SW 1271 (cell line): ENCODE results near the gene APPL2.
"Not testable (repeated sequence)": the region's sequence is repeated elsewhere in the genome, so short reads cannot be mapped to it uniquely, and the experiment has no call there.

Source experiments
- DNase-seq, 2 experiments: peaks; one replicate each; lab custom pipeline; 2025; lab: John Stamatoyannopoulos, UW

Gene APPL2

DNA sequence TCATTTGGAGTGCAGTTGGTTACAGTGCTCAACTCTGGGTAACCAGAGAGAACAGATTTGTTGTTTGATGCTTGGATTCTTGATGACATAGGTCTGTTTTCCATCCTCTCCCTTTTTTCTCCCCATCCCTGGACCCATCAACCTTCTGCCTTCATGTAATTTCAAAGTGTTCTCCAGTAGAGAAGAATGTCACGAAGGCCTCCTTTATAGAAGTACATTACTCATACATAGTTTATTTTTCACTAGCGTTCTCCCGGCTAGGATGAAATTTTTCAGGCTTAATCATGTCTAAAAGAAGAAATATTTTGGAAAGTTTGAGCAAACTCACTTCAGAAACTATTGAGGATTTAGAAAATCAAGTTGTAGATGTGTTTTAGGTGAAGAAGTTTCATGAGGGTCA lies 20.9 kb upstream of the APPL2 start:
- DNase-seq, result peak in 1 of 2 experiments; percentile 22

DNA sequence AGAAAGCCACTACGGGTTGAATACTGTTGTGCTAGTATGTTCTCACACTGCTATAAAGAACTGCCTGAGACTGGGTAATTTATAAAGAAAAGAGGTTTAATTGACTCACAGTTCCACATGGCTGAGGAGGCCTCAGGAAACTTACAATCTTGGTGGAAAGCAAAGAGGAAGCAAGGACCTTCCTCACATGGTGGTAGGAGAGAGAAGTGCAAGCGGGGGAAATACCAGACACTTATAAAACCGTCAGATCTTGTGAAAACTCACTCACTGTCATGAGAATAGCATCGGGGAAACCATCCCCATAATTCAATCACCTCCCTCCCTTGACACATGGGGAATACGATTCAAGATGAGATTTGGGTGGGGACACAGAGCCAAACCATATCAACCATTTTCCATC lies 20.5 kb upstream of the APPL2 start:
- not testable (repeated sequence) for DNase-seq

DNA sequence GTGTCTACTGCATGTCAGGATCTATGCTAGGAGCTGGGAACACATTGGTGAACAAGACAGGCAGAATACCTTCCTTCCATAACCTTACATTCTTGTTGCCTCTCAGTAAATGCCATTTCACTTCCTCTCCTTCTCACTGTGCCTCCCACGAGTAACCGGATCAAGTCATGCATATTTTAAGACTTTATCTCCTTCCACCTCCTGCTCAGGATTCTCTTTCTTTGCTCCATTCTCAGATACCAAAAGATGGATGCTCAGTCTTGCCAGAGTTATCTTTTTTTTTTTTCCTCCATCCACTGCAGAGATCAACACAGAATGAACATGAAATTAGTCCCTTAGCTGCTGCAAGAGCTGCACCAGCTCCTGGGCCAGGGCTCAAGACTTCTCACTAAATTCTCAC lies 20.0 kb upstream of the APPL2 start:
- DNase-seq, result no peak

- DNase-seq, result peak in 1 of 2 experiments; percentile 63
Measured at GRCh38 chr12:105253866-105254513, 18.0 kb upstream of the APPL2 start.

DNA sequence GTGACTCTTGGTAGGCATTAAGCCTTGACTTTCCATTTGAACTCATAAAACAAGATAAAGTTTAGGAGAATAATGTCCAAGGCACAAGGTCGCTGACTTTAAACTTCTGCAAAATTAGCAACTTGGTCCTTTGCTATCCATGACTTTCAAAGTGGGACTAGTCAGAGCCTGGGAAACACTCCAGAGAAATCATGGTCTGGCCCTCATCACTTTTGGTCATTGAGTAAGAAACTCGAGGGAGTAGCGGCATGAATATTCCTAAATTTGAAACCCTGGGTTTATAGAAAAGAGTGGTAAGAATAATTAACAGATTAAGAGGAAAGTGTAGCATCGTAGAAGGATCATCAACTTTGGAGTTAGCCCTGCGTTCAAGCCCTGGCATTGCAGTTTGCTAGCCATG lies 16.9 kb upstream of the APPL2 start:
- DNase-seq, result no peak

- DNase-seq, result not testable (repeated sequence)
Measured at GRCh38 chr12:105245776-105246427, 9.9 kb upstream of the APPL2 start.

GRCh38 chr12:105245291-105245690 lies 9.3 kb upstream of the APPL2 start:
- DNase-seq, result no peak

GRCh38 chr12:105240228-105240627 lies 4.3 kb upstream of the APPL2 start:
- DNase-seq, result no peak

DNA sequence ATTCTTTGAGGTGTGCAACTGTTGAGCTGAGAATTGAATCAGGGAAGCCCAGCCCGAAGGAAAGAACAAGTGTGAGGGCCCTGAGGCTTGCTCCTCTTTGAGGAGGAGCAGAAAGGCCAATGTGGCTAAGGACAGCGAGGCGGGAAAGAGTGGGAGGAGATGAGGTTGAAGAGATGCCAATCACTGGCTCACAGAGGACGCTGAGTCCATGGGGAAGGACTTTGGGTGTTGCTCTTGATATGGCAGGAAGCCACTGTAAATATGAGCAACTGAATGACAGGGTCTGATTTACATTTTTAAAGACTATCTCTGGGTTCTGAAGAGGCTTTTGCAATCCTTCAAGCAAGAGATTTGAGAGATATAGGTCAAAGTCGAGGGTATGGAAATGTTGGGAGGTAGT lies 3.3 kb upstream of the APPL2 start:
- DNase-seq, result no peak

- no peak for DNase-seq
Measured at GRCh38 chr12:105237666-105238065, 1.7 kb upstream of the APPL2 start.

- peak in 1 of 2 experiments; percentile 24 for DNase-seq
Measured at GRCh38 chr12:105235281-105235731, 668 bp downstream of the APPL2 start.

DNA sequence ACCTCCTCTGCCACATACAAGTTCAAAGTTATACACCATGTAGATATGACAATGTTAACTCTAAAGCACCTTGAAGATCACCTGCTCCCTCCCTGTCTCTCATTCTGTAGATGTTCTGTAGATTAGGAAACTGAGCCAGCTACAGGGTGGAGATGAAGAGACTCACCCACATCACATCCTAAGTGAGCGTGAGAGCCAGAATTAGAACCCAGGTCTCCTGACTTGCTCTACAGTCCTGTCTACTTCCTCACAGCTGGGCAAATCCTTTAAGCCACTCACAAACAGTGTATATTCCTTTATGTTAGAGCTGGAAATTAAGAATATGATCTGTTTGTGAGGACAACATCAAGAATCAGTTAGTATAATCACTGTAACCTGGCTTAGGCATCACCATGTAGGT lies 1.8 kb downstream of the APPL2 start:
- DNase-seq, result no peak

GRCh38 chr12:105233041-105233905 lies 2.7 kb downstream of the APPL2 start:
- DNase-seq, result no peak

- DNase-seq, result no peak
Measured at GRCh38 chr12:105231396-105231795, 4.6 kb downstream of the APPL2 start.

GRCh38 chr12:105229371-105229770 lies 6.6 kb downstream of the APPL2 start:
- DNase-seq, result no peak

DNA sequence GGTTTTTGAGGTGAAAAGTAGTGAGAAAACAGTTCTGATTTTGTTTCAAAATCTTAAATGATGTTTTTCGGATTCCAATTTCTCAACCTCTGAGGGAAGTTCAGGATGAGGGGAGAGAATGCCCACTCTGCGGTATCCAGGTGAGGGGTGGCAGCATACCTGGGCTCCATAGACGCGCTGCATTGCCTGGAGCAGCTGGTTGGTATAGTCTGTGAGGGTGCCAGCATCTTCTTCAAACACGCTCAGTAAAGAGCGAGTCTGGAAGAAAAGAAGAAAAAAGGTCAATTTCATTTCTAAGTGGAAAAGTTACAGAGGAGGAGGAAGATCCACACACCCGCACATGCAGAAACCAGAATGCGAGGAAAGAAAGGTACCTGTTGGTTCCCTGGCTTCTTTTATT lies 7.0 kb downstream of the APPL2 start:
- DNase-seq, result no peak

DNA sequence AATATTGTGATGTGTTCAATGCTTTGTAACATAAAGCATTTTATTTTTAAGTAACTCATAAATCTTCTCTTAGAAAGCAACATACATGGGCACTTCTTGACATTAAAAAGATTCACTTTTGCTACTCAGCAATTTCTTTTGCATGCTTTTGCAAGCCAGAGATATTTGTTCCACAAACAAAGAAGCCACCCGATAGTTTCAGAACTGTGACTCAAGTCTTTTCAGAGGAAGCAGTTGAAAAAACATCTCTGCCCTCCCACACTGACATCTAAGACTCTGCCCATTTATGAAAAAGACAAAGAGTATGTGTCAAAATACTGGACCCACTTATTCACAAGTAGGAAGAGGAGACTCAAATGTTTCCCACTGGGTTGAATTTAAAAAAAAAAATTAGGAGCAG lies 7.5 kb downstream of the APPL2 start:
- no peak for DNase-seq

GRCh38 chr12:105227879-105228278 lies 8.1 kb downstream of the APPL2 start:
- DNase-seq, result no peak

DNA sequence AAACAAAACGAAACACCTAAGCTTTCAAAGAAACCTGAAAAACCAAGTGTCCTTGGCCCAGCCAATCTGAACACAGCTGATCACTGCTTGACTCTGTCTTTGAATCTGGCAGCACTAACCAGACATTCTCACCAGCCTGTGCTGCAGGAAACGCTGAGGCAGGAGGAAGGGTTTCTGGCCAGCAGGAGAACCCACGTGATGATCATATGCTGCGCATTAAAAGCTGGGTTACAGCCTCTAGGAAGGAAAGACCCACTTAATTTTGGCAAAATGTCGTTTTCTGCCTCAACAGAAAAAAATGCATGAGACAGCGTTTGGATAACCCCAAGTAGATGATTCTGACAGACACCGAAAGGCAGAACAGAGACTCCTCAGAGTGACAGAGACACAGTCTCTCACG lies 9.8 kb downstream of the APPL2 start:
- no peak for DNase-seq

DNA sequence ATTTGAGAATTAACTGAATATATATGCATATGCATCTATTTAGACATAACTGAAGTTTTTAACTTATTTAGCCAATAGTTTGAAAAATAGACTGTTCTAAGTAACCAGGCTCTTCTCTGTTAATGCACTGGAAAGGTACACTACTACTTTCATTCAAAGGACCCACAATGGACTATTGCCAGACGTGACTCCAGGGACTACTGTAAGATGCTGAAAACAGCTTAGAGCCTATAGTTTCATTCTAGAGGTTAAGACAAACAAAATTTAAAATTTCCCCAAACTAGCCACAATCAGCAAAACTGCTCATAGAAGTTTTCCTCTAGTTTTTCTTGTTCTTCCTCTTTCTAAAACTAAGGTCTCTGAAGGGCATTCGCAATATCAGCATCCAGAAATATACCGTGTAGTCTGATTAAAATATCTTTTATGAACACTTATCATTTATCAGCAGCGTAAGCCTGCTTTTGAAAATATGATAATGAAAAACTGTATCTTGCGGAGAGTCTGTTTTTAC lies 10.4 kb downstream of the APPL2 start:
- DNase-seq, result no peak

- no peak for DNase-seq
Measured at GRCh38 chr12:105224399-105224798, 11.6 kb downstream of the APPL2 start.

GRCh38 chr12:105223884-105224283 lies 12.1 kb downstream of the APPL2 start:
- no peak for DNase-seq
